NB4 (cell line): ENCODE measurements around the gene DLGAP4.

ENCODE experiments used
- POLR2A ChIP-seq: IDR thresholded peaks from 2 replicates; pipeline ENCODE4 v1.6.1; 2011; ENCODE audit warnings: mild to moderate bottlenecking; ENCODE audit not compliant: insufficient read length; ENCODE audit errors: extremely low read depth
- TF ChIP-seq, protein P1 (sequence below): IDR thresholded peaks from one replicate; pipeline ENCODE4 v1.5.1; 2012; ENCODE audit warnings: low read depth, low read length
- TF ChIP-seq, protein P2 (sequence below): IDR thresholded peaks from 2 replicates; pipeline ENCODE4 v1.6.1; 2011; ENCODE audit warnings: low read depth, low read length

DNA sequence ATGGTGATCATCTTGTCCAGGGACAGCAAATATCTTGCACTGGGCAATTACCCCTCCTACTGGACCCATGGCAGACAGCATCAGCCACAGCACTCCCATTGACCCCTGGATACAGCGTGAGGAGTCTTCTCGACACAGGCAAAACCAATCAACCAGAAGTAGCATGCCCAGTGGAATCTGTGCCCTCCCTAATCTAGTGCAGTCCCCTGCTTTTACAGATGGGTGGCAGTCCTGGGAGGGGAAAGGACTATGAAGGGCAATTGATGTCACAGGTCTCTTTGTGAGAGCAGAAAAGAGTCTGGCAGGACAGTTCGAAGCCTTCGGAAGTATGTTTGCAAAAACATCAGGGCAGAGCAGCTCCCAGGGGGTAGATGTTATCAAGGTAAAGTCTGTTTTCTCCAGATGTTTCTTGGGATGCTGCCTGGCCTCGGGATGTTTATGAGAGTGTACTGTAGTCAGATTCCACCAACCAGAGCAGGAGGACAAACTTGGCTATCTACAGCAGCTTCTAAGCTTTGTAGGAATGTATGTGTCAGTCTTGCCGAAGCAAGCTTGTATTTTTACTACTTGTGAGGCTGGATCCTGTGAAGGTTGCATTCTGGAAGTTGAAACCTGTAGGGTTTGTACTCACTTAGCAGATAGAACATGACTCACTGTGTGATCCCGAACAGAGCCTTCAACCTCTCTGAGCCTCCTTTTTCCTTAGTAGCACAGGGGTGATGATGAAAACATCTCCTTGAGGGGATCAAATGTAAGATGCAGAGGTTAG lies 172.2 kb downstream of the DLGAP4 start:
- TF ChIP-seq, protein P1, sequence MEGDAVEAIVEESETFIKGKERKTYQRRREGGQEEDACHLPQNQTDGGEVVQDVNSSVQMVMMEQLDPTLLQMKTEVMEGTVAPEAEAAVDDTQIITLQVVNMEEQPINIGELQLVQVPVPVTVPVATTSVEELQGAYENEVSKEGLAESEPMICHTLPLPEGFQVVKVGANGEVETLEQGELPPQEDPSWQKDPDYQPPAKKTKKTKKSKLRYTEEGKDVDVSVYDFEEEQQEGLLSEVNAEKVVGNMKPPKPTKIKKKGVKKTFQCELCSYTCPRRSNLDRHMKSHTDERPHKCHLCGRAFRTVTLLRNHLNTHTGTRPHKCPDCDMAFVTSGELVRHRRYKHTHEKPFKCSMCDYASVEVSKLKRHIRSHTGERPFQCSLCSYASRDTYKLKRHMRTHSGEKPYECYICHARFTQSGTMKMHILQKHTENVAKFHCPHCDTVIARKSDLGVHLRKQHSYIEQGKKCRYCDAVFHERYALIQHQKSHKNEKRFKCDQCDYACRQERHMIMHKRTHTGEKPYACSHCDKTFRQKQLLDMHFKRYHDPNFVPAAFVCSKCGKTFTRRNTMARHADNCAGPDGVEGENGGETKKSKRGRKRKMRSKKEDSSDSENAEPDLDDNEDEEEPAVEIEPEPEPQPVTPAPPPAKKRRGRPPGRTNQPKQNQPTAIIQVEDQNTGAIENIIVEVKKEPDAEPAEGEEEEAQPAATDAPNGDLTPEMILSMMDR, result no peak
- no peak for TF ChIP-seq POLR2A
- TF ChIP-seq, protein P2, sequence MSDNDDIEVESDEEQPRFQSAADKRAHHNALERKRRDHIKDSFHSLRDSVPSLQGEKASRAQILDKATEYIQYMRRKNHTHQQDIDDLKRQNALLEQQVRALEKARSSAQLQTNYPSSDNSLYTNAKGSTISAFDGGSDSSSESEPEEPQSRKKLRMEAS, result no peak
